IPS-15b (cell line): Measurements from ENCODE around the gene CLEC20A.
A peak's percentile ranks its signal among the peaks of the same experiment; 100 is the strongest.

Experiments
- H3K27me3 ChIP-seq: one replicate; pipeline ENCODE4 v1.6.1; 2013; ENCODE audit warnings: low read length; ENCODE audit not compliant: control insufficient read depth, insufficient read depth
- H3K36me3 ChIP-seq: one replicate; pipeline ENCODE4 v1.6.1; 2013; ENCODE audit warnings: low read length; ENCODE audit not compliant: control insufficient read depth, insufficient read depth
- H3K4me1 ChIP-seq: one replicate; pipeline ENCODE4 v1.6.1; 2013; ENCODE audit warnings: mild to moderate bottlenecking, low read length; ENCODE audit not compliant: control insufficient read depth, insufficient read depth
- H3K4me3 ChIP-seq: one replicate; pipeline ENCODE4 v1.5.1; 2013; ENCODE audit warnings: low read depth, low read length
- H3K9ac ChIP-seq: one replicate; pipeline ENCODE4 v1.6.1; 2013; ENCODE audit warnings: low read depth, mild to moderate bottlenecking, low read length
- H3K9me3 ChIP-seq: one replicate; pipeline ENCODE4 v1.6.1; 2013; ENCODE audit warnings: mild to moderate bottlenecking, low read length; ENCODE audit not compliant: control insufficient read depth, insufficient read depth

CLEC20A gene

DNA sequence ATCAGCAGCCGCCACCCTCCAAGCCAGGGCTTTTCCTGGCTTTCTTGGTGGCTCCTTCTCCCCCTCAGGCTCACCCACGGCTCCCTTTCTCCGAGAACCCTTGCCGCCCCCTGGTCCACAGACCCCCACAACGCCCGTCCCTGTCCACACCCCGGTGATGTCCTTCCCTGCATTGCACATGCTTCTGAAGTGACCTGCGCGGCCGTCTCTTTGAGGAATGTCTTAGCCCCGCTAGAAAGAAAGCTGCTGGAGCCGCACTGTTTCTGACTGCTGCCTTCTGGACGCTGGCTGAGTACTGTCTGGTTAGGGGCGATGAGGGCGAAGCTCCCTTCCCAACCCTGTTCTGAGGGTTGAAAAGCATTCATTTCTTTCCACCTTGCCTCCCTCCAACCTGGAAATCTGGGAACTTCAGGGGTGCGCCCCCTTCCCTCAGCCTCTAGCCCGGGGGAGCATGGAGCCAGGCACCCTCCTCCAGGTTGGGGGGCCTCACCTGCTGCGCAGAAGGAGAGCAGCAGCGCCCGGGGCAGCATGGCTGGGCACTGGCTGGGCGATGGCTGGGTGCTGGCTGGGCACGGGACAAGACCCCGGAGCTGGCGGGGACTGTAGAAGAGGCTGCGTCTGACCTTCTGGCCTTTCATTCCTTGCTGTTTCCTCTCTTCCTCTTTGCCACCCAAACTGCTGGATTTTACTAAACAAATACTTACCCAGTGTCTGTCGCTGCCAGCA lies at the start of gene CLEC20A:
CLEC20A (minus strand) TSS at position 555 of the 726 bp plus-strand sequence; CDS start at position 530, 25 bp downstream.
- Histone ChIP-seq H3K4me3 (no peak within 1 kb of the TSS), H3K27me3 (no peaks in the 10 kb centered on the region), H3K9me3 (no peaks in the 10 kb centered on the region), H3K36me3 (no peaks in the 10 kb centered on the region), H3K4me1 (no peaks in the 10 kb centered on the region), H3K9ac (no peak within 1 kb of the TSS)

DNA sequence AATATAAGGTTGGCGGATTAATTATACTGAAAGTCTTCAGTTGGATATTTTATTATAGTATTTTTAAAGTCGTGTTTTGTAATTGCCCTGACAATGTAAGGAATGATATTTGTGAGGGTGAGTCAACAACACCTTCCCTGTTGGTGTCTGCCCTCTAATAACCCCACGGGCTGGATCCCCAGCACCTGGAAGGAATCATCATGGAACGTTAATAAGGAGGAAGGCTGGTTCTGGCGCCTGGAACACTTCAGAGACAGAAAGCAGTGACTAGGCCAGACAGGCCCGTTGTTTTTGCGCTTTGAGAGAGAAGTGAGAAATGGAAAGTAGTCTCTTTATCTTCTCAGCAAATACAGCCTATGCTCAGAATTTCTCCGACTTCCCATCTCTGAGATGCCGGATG lies 47.8 kb upstream of the CLEC20A start:
- Histone ChIP-seq H3K9me3 (no peaks in the 10 kb centered on the region), H3K4me3 (no peak overlapping the region), H3K9ac (no peak overlapping the region), H3K36me3 (peaks cover 2% of the 10 kb centered on the region), H3K4me1 (peaks cover 3% of the 10 kb centered on the region), H3K27me3 (no peaks in the 10 kb centered on the region)

DNA sequence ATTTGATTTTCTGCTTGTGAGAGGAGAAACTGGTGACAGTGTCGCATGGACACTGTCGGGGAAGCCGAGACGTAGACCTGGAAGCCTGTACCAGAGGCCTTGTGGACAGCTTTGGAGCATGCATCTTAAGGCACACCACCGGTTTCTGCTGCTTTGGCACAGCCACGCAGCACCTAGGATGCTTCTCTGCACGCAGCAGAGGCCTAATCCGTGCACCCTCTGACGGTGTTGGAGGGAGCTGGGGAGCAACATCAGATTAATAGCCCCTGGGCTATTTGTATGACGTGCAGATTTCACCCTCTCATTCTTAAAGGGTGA lies 46.5 kb upstream of the CLEC20A start:
- Histone ChIP-seq H3K9me3 (no peaks in the 10 kb centered on the region), H3K27me3 (no peaks in the 10 kb centered on the region), H3K9ac (peak overlapping the region; percentile 70), H3K36me3 (peaks cover 2% of the 10 kb centered on the region), H3K4me3 (peak overlapping the region; percentile 100), H3K4me1 (peaks cover 3% of the 10 kb centered on the region)

DNA sequence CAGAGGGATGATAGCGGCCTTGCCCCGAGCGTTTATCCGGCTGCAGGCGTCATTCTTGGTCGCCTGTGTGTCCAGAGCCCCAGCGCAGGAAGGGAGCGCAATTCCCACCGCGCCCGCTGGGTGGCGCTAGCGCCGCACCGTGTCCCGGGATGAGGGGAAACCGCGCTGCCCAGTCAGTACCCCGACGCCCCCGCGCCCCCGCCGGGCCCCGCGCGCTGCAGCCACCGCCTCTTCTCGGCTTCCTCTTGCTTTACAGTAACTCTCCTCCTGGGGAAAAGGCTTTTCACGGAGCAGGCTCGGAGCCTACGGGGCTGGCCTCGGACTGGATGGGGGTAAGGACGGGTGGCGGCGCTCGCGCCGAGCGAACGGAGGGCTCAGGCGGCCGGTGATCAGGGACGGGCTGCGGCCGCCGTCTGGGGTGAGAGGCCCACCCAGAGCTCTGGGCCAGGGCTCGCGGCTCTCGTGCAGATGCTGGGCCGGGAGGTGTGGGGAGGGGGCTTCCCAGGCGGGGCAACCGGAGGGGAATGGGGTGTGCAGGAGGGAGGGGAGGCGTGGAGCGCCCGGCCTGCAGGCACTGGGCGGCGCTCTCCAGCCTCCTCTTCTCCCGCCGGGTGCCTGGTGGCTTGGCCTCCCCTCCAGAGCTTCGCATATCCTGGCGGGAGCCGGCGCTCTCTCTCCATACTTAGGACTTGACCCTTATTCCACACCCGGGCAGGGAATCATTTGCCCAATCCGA lies 46.0 kb upstream of the CLEC20A start:
- Histone ChIP-seq H3K9me3 (no peaks in the 10 kb centered on the region), H3K4me1 (peaks cover 3% of the 10 kb centered on the region), H3K36me3 (peaks cover 2% of the 10 kb centered on the region), H3K4me3 (peak overlapping the region; percentile 100), H3K9ac (peak overlapping the region; percentile 85), H3K27me3 (no peaks in the 10 kb centered on the region)

DNA sequence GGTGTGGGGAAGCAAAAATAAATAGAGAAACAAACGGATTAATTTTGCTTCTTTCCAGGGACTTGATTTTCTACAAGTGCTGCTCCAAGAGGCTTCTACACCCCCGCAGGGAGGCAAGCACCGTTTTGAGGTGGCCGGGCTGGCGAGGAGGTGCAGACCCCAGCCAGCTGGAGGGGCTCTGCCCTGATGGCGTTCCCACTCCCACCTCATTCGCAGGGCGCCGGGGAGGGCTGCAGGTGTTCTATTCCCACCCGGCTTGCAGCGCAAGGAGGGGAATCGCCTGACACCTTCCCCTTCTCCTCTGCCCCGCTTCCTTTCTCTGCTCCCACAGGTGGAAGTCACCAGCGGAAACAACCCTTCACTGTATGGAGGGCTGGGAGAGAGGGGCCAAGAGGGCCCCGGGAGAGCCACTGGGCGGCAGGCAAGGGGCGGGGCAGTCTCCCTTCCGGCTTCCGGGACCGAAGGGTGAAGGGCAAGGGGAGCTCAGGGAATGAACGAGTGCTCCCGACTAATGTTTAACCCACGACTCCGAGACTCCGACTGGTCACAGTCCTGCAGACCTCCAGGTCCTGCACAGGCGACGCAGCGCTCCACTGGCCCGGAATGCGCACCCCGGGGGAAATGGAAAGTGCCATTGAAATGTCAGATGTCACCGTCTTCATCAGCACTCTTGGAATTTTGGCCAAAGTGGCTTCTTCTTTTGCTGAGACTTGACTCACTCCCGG lies 45.2 kb upstream of the CLEC20A start:
- Histone ChIP-seq H3K9ac (peak overlapping the region; percentile 85), H3K27me3 (no peaks in the 10 kb centered on the region), H3K4me3 (peak overlapping the region; percentile 100), H3K4me1 (peaks cover 3% of the 10 kb centered on the region), H3K36me3 (peaks cover 2% of the 10 kb centered on the region), H3K9me3 (no peaks in the 10 kb centered on the region)

DNA sequence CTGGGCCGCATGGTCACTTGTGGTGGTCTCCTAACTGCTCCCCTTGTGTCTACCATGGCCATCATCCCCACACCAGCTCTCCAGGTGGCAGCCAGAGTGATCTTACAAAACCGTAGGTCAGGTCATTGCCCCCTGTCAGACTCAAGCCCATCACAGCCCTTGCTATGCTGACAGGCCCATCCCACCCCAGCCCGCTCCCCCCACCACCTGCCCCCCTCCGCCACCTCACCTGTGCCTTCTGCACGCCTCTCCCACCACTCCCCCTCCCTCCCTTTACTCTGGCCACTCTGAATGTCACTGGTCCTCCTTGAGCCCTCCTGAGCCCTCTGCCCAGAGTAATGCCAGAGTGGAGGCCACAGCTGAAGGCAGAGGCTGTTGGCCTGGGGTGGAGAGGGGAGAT lies 44.6 kb upstream of the CLEC20A start:
- peaks cover 2% of the 10 kb centered on the region for H3K36me3 ChIP-seq
- peak overlapping the region; percentile 85 for H3K9ac ChIP-seq
- H3K4me3 ChIP-seq: peak overlapping the region; percentile 100
- H3K4me1 ChIP-seq: peaks cover 3% of the 10 kb centered on the region
- H3K27me3 ChIP-seq: no peaks in the 10 kb centered on the region
- H3K9me3 ChIP-seq: no peaks in the 10 kb centered on the region

DNA sequence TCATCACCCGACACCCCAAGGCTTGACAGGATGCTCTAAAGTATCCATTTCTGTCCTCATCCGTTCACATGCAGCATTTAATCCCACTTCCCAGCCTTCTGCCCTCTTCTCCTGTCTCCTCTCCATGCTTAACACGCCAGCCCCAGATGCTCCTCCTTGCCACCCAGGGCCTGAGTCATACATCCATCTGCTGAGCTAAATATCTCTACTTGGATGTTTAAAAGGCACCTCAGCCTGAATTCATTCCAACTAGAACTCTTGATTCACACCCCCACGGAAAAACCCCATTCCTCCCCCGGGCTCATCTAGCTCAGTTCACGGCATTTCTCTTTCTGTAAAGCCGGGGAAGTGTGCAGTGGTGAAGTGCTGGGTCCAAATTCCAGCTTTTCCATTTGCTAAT lies 43.9 kb upstream of the CLEC20A start:
- Histone ChIP-seq H3K4me1 (peaks cover 3% of the 10 kb centered on the region), H3K27me3 (no peaks in the 10 kb centered on the region), H3K9ac (no peak overlapping the region), H3K9me3 (no peaks in the 10 kb centered on the region), H3K36me3 (peaks cover 2% of the 10 kb centered on the region), H3K4me3 (no peak overlapping the region)

DNA sequence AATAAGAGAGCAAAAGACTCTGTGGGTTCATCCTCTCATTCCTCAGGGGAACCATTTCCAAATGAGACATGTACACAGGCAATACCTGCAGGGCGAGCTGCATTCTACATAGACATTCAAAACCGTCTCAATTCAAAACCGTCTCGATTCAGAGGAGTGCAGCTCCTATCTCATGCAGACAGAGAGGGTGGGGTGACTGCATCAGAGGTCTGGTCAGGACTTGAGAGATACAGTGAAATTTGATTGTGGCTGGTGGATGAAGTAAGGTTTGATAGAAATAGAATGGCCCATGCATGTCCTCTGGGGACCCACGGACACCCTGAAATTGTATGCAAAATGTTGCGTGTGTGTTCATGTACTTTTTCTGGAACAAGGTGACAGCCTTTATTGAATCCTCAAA lies 43.4 kb upstream of the CLEC20A start:
- Histone ChIP-seq H3K9ac (no peak overlapping the region), H3K9me3 (no peaks in the 10 kb centered on the region), H3K36me3 (peaks cover 2% of the 10 kb centered on the region), H3K4me3 (no peak overlapping the region), H3K4me1 (peaks cover 3% of the 10 kb centered on the region), H3K27me3 (no peaks in the 10 kb centered on the region)

DNA sequence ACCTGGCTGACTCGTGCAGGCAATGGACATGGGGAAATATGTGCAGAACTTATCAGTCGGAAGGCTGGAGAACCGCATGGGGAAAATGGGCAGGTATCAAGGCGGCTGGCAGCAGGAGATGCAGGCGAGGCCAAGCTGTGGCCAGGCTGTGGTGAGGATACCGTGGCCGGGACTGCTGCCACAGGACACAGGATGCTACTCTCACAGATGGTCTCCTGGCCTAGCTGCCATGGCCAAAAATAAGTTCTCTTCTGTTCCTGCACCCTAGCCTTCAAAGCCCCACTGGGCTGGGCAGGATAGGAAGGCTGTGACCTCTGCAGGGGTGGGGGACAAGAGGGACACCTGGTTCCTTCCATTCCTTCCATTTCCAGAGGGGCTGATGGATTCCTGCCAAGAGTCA lies 42.5 kb upstream of the CLEC20A start:
- Histone ChIP-seq H3K27me3 (no peaks in the 10 kb centered on the region), H3K4me1 (peaks cover 3% of the 10 kb centered on the region), H3K4me3 (no peak overlapping the region), H3K9ac (no peak overlapping the region), H3K9me3 (no peaks in the 10 kb centered on the region), H3K36me3 (peaks cover 2% of the 10 kb centered on the region)

DNA sequence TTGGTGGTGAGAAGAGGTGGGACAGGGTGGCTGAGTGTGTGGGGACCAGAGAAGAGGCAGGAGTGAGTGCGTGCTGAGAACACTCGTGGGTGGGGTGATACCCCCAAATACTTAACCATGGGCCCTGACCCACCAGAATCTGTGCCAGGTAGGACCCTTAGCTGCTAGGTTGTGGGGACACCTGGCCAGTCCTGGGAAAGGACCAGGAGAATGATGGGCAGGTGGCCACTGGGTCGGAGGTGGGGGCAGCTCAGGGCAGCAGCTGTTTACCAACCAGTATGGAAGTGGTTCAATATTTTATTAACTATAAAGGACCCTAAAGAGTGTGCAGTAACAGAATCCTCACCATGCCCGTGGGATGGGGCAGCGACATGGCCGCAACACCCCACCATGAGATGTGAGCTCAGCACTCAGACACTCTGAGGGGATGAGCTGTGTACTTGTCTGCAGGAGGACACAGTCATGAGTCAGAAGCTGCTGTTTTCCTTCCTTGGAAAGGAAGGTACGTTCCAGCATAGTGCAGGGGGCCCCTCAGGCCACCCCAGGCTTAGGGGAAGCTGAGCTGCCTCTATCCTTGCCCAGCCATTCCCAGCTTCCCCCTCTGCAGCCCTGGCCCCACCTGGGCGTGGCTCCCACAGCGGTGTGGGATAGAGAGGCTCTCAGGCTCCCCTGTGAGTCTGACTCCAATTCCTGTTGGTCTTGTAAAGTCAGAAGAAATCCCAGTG lies 41.6 kb upstream of the CLEC20A start:
- no peak overlapping the region for H3K9ac ChIP-seq
- no peaks in the 10 kb centered on the region for H3K27me3 ChIP-seq
- peaks cover 2% of the 10 kb centered on the region for H3K4me1 ChIP-seq
- no peak overlapping the region for H3K4me3 ChIP-seq
- peaks cover 2% of the 10 kb centered on the region for H3K36me3 ChIP-seq
- H3K9me3 ChIP-seq: no peaks in the 10 kb centered on the region

DNA sequence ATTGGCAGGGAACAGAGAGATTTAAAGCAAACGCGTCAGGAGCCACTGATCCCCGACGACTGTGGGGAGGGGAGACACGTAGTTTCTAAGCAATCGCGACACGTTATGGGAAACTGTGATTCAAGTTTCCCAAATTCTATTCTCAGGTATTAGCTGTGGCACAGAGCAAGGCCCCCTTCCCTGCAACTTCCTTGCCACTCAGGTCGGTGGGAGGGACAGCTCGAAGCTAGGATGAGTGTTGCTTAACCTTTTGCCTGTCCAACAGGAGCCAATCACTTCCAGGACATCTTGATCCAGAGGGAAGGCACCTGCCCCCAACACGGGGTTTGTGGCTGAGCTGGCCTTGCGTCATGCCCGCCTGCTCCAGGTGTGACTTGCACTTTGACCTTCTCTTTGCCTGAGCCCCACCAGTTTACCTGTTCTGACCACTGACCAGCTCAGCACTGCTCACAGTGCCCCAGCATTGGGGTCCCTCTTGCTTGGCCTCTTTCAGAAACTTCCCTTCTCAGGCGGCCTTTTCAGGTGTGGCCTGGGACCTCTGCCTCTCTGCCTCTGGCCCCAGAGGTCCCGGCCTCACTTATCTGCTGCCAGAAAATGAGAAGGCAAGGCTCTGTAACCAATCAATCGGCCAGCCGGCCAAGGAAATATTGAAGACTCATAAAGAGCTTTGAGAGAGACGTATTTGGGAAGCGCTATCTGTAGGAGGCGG lies 40.8 kb upstream of the CLEC20A start:
- Histone ChIP-seq H3K36me3 (peaks cover 2% of the 10 kb centered on the region), H3K9ac (no peak overlapping the region), H3K4me1 (no peaks in the 10 kb centered on the region), H3K9me3 (no peaks in the 10 kb centered on the region), H3K27me3 (no peaks in the 10 kb centered on the region), H3K4me3 (no peak overlapping the region)
